GM21723 (cell line): ENCODE measurements around the gene RPAP3.

Experiments used
- ATAC-seq: cut with Tn5 transposase; IDR thresholded peaks from one replicate; pipeline ENCODE4 v1.9.1; 2021; ENCODE audit warnings: mild to moderate bottlenecking, moderate library complexity; ENCODE audit not compliant: unreplicated experiment

RPAP3 gene

GRCh38 chr12:47721431-47721973 is 15.7 kb upstream of the RPAP3 start:
- ATAC-seq = no peak

DNA sequence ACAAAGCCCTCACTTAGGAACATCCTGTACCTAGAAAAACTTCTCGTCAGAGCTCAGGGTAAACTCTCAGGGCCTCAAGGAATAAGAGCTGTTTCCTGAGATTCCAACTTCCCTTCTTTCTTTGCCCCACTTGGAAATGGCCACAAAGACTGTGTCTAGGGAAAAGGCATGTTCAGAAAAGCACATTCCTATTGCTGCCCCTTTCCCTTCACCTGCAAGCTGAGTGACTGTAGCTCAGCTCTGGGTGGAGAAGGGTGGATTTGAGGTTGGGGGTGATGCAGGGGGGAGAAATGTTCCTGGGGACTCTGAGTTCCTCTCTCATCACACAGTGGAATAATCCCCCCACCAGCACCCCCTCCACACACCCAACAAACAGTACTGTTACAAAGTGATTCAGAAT is 12.7 kb upstream of the RPAP3 start:
- no peak for ATAC-seq

- ATAC-seq = no peak
These were observed 11.8 kb upstream of the RPAP3 start for GRCh38 chr12:47717443-47718193.

GRCh38 chr12:47717046-47717442 is 11.2 kb upstream of the RPAP3 start:
- no peak for ATAC-seq

DNA sequence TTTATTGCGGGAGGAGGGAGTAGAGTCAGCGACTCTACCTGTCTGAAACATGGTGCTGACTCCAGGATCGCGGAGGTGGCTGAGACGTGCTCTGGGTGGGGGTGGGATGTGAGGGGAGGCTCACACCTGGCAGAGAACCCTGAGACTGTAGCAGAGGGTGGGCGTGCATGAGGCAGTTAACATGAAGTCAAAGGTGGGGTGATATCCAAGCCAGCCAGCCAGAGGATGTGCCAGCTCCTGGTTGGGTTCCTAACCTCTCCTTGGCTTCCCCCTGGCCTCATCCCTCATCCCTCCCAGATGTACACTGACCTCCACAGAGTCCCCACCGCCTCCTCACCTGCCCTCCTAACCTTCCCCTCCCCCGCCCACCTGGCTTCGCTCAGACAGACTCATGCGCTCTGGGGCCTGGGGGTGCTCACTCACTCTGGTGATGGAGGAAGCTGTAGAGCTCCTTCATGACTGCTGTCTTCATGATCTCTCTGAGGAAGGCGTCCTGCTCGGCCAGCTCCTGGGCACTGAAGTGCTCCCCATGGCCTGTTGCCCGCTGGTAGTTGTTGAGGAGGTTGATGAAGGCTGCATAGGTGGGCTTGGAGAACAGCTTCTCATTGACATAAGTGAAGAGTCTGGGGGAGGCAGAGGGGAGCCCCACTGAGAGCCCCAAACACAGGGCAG is 10.2 kb upstream of the RPAP3 start:
- no peak for ATAC-seq

- peak; percentile 89 for ATAC-seq
These were observed 9.6 kb upstream of the RPAP3 start for GRCh38 chr12:47715393-47715876.

DNA sequence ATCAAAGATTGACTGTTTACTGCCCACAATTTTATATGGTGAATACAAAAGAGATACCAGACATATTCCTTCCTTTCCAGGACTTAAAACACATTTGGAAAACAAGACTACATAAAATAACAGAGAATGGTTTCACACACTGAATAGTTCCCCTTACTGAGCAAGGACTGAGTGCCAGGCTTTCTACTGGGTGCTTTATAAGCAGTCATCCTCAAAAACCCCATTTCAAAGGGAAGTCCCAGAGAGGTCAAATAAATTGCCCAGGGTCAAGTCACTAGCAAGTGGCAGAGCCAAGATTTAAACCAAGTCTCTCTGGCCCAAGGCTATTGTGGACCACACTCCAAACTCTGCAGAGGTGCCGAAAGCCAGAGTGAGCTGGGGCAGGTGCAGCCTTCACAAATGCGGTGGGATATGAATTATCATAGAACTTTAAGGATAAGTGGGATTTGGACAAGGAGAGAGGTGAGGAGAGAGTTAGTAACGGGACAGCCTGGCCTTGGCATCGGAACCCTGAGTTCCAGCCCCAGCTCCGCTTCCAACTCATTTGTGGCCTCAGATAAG is 9.1 kb upstream of the RPAP3 start:
- no peak for ATAC-seq

- ATAC-seq = no peak
These were observed 6.3 kb upstream of the RPAP3 start for GRCh38 chr12:47712171-47712570.

GRCh38 chr12:47711448-47711847 is 5.6 kb upstream of the RPAP3 start:
- no peak for ATAC-seq

DNA sequence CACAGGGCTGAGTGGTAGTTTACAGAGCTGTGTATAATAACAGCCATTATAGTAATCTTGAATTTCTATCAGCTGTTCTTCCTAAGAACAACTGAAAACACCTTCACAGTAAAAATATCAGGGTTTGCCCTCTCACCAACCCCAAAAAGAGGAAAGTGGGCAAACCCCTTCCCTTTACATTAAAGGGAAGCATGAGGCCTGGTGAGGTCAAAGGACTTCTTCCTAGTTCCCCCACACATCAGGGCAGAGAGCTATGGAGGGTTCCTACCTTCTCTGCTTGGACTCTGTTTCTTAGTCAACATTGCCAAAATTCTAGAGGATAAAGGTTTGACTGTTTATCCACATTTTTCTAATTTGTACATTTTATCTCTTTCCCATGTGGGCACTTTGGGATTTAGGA is 4.4 kb upstream of the RPAP3 start:
- no peak for ATAC-seq

DNA sequence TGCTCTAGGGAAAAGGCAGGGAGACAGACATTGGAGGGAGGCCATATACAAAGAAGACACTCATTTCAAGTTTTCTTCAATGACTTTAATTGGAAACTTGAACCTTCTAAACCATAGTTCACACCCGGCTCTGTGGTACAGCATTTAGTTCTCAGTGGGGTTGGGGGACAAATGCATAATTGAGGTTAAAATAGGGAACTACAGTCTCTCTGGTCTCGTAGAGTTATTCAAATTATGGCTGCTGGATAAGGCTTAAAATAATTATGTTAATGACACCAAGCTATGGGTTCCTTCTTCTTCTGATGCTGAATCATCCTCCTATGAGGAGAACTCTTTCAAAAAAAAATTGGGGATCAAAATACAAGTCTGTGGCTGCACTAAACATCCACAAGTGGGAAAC is 3.8 kb upstream of the RPAP3 start:
- no peak for ATAC-seq

GRCh38 chr12:47709237-47709636 is 3.4 kb upstream of the RPAP3 start:
- no peak for ATAC-seq

DNA sequence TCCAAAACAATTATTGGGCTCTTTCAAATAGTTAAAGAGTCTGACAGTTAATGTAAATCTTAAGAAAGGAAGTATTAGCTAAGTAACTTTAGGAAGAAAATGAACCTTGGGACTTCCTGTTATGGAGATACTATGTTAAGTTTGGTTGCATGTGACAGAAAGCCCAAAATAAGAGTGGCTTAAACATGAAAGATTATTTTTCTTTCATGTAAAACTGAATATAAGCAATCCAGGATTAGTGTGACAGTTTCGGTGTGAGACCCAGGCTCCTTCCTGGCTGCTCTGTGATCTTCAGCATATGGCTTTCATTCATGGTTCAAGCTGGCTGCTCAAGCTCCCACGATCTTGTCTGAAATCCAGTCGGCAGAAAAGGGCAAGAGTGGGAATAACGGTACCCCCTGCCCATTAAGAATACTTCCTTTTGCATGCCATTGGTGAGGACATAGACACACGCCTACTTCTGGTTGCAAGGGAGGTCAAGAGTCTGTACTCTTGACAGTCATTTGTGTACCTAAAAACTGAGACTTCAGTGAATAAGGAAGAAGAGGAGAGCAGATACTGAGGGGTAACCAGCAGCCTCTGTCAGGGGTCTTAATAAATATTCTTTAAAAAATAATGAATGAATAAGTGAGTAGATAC is 2.2 kb upstream of the RPAP3 start:
- no peak for ATAC-seq

GRCh38 chr12:47707355-47707754 is 1.5 kb upstream of the RPAP3 start:
- no peak for ATAC-seq

DNA sequence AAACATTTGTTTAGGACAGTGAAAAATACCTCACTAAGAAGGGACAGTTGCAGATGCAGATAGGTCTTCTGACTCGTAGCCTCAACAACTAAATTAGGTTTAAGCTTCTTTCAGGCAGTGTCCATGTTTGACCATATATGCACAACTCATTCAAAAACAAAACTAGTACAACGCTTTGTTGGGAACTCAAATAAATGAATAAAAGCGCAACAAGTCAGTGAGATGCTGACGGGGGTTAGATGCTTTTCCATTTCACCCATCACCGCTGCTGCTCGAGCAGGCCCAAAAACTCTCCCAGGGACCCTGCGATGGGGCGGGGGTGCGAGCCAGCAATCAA is 633 bp downstream of the RPAP3 start:
- peak; percentile 0 for ATAC-seq

DNA sequence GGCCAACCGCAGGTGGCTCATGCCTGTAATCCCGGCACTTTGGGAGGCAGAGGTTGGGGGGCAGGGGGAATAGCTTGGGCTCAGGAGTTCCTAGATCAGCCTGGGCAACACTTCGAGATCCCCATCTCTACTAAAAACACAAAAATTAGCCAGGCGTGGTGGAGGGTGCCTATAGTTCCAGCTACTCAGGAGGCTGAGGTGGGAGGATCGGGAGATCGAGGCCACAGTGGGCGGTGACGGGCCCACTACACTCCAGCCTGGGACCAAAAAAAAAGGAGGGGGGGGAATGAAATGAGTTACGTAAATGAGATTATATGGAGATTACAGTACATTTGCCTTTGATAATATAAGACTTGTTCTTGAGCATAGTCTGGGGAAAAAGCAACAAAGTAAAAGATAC is 1.1 kb downstream of the RPAP3 start:
- no peak for ATAC-seq

- ATAC-seq = no peak
These were observed 5.6 kb downstream of the RPAP3 start for GRCh38 chr12:47700263-47700662.

DNA sequence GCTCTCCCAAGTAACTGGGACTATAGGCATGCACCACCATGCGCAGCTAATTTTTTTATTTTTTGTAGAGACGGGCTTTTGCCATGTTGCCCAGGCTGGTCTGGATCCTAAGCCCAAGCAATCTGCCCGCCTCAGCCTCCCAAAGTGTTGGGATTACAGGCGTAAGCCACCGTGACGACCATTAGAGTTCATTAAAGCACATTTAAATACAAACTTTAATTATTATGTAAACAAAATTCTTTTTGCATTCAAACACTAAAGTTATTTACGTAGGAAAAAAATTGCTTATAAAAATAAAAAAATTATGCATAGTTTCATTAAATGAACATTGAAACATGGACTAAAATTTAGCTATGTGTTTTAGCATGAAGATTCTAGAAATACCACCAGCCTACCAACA is 7.2 kb downstream of the RPAP3 start:
- no peak for ATAC-seq

GRCh38 chr12:47698055-47698454 is 7.8 kb downstream of the RPAP3 start:
- ATAC-seq = no peak

DNA sequence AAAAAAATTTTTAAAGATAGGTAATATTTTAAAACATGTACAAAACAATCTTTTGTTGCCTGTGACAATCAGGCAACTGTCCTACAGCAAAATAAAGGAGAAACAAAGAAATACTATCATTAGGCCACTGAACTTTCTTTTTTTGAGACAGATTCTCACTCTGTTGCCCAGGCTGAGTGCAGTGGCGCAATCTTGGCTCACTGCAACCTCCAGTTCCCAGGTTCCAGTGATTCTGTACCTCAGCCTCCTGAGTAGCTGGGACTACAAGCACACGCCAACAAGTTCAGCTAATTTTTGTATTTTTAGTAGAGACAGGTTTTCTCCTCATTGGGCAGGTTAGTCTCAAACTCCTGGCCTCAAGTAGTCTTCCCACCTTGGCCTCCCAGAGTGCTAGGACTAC is 16.6 kb downstream of the RPAP3 start:
- ATAC-seq = no peak

- ATAC-seq = no peak
These were observed 18.2 kb downstream of the RPAP3 start for GRCh38 chr12:47687636-47688035.
